Gastroesophageal sphincter (tissue), 3 donors: Measurements from ENCODE around the gene RAB28.

Experiments
- CTCF ChIP-seq, 4 experiments: fragments of 200-600 bp in 2 of 4; fragments of 450-650 bp in 2 of 4; sonication (generic) in 1 of 4; IDR thresholded peaks; one replicate each; pipeline ENCODE4 v1.5.1; 2017 to 2019; ENCODE audit warnings: antibody characterized with exemption in 4 of 4, mild to moderate bottlenecking in 2 of 4, moderate library complexity in 2 of 4
- EP300 ChIP-seq: sonication (generic); formaldehyde crosslinking; IDR thresholded peaks from one replicate; pipeline ENCODE4 v1.6.1; 2017; ENCODE audit warnings: antibody characterized with exemption, mild to moderate bottlenecking
- POLR2A ChIP-seq, 2 donors: fragments of 450-650 bp; IDR thresholded peaks; one replicate each; pipeline ENCODE4 v1.6.1; 2017; ENCODE audit warnings: antibody characterized with exemption in 2 of 2, mild to moderate bottlenecking in 2 of 2, moderate library complexity in 1 of 2

GRCh38 chr4:13322681-13323101, 161.4 kb downstream of the RAB28 start:
- TF ChIP-seq CTCF (IDR thresholded peaks at IDR 0.05) (no peak), POLR2A (IDR thresholded peaks at IDR 0.05) (no peak), EP300 (no peak)
